GM18519 (cell line): ENCODE measurements around the gene MOG.

Experiments used
- ATAC-seq: cut with Tn5 transposase; IDR thresholded peaks from one replicate; pipeline ENCODE4 v1.9.1; 2021; ENCODE audit warnings: mild to moderate bottlenecking, moderate library complexity; ENCODE audit not compliant: unreplicated experiment, low FRiP score

Gene MOG

GRCh38 chr6:29656798-29657197, at the start of gene MOG:
Gene MOG, plus strand, starts transcription at chr6:29657092. Its CDS starts 118 bp downstream, at chr6:29657210.
- ATAC-seq = no peak

DNA sequence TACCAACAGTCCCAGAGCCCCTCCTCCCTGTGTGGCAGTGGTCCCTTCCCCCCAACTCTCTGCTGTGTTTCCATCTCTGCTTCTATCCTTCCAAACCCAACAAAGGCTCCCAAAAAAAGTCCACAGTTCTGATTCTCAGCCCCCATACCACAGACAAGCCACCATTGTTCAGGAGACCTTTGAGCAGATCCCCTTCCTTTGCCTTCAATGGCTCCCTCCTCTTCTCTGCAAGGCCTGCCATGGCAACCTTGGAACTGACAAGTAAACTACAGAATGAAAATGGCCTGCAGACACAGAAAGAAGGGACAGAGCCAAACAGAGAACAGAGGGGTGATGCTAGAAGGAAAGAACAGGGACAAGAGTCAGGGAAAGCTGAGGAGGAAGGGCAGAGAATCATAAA, 48.8 kb upstream of the MOG start:
- ATAC-seq = no peak

GRCh38 chr6:29610540-29610939, 46.4 kb upstream of the MOG start:
- no peak for ATAC-seq

GRCh38 chr6:29611426-29611825, 45.5 kb upstream of the MOG start:
- no peak for ATAC-seq

- no peak for ATAC-seq
Measured at GRCh38 chr6:29617782-29618554, 38.9 kb upstream of the MOG start.

- no peak for ATAC-seq
Measured at GRCh38 chr6:29619578-29620160, 37.2 kb upstream of the MOG start.

DNA sequence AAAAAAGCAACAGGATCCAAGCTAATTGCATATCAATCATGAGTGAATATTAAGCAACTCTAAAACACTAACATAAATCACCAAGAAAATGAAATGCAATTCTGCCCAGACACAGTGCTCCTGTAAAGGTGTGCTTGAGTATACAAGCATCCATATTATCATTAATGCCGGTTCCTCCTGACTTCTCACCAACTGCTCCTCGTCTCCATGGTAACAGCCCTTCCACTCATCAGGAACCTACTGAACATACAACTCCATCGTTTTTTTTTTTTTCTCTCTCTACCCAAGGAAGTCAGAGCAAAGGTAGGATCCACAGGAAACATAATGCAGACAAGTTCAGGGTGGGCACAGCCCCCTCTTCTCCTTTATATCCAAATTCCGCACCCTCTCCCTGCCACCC, 36.3 kb upstream of the MOG start:
- ATAC-seq = no peak

DNA sequence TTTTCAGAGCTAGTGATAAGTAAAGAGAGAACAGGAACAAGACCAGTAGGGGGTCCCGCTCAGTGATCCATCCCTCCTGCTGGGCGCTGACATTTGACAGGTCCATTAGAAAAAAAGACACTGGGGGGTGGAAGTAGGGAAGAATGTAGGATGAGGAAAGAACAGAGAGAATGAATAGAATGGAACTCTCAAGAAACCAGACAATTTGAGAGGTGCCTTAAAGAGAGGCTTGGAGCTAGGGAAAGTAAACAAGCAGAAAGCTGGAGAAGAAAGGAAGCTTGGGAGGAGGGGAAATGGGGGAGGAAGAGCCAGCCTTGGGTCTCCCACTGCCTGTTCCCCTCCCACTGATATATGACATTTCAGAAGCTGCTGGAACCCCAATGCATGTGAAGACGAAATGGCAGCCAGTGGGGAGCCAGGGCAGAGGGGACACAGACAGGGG, 32.4 kb upstream of the MOG start:
- ATAC-seq = no peak

GRCh38 chr6:29625337-29625930, 31.5 kb upstream of the MOG start:
- ATAC-seq = no peak

DNA sequence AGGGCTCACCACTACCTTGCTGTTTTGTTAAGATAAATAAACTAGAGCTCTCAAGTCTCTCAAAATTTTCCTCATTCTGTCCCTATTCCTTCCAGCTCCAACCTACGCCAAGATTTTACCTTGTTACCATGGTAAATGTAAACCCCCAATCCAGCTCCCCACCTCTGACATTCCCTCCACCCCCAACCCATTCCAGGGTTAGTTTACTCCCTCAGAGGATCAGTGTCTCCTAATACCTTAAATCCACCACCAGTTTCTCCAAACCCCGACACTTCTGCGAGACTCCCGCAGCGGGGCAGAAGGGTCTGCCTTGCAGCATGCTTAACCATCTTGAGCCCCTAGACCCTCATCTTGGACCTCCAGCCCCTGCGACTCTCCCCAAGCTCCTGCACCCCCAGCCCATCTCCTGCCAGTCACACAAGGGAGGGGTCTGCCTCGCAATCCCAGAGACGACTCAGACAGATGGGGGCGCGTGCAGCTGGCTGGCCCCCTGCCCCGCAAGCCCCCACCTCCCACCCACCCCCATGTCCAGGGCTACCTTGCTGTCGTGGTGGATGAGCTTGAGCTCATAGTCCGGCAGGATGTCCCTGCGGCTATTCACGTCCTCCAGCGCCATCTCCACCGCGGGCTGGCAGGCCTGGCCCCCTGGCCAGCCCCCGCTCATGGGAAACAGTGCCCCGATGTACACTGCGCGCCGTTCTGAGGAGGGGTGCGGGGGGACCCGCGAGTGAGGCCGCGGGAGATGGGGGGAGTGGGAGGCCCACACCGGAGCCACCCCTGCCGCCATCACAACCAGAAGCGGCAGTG, 29.7 kb upstream of the MOG start:
- ATAC-seq = no peak

DNA sequence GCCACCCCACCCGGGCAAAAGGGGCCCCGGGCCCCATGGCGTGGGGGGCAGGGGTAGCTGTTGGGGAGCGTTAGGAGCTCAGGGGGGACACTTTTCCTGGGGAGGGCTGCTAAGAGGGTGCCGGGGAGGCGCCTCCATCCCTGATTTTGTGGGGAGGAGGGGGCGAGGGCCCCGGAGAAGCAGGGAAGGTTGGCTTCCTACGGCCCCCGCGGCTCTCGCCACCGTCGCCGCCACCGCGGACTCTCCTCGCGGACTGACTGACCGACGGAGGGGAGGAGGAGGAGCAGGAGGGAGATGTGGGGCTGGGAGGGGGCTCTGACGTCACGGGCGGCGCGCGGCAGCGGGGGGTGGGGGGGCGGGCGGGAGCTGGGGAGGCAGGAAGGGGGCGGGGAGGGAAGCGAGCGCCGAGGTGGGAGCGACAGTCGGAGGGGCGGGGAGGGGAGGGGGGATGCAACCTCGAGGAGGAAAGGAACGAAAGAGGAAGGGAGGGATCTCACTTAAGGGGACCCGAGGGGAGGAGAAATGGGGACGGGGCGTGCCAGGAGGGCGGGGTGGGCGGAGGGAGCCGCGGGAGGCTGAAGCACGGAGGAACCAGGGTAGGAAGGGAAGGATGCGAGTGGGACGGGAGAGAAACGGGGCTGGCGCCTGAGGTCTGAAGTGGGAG, 29.0 kb upstream of the MOG start:
- no peak for ATAC-seq

DNA sequence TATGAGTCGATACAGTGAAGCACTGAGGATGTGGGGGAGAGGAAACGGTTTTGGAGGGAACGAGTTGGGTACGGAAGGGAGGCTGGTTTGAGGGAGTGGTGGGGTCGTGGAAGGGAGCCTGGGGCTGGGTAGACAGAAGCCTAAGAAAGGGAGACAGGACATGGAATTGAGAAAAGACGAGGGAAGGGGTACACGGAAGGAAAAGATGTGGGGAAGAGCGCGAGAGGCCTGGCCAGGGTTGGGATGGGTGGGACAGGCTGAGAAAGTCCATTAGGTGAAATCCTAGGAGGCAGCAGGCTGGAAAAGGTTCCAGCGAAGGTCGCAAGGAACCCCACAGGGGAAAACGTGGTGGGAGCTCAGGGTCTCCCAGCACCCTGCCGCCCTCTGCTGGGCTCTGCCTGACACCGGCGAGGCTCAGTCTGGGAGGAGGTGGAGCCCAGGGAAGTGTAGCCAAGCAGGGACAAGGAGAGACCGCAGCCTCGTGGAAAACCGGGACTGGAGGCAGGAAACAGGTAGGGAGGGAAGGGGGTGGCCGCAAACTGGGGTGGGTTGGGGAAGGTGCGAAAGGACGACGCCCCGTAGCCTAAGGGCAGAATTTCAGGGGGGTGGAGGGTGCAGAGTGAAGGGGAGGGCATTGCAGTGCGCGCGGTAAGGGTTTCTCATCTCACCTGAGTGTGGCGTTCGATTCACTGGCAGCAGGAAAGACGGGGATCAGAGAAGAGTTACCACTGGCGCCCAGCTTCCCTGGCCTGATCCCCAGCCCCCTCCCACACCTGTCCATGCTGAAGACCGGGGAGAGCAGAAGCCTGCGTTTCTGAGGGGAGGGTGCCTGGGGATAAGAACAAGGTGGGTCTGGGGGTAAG, 28.2 kb upstream of the MOG start:
- no peak for ATAC-seq

GRCh38 chr6:29629571-29629970, 27.3 kb upstream of the MOG start:
- no peak for ATAC-seq

- no peak for ATAC-seq
Measured at GRCh38 chr6:29630315-29630714, 26.6 kb upstream of the MOG start.

- no peak for ATAC-seq
Measured at GRCh38 chr6:29631209-29631810, 25.6 kb upstream of the MOG start.

DNA sequence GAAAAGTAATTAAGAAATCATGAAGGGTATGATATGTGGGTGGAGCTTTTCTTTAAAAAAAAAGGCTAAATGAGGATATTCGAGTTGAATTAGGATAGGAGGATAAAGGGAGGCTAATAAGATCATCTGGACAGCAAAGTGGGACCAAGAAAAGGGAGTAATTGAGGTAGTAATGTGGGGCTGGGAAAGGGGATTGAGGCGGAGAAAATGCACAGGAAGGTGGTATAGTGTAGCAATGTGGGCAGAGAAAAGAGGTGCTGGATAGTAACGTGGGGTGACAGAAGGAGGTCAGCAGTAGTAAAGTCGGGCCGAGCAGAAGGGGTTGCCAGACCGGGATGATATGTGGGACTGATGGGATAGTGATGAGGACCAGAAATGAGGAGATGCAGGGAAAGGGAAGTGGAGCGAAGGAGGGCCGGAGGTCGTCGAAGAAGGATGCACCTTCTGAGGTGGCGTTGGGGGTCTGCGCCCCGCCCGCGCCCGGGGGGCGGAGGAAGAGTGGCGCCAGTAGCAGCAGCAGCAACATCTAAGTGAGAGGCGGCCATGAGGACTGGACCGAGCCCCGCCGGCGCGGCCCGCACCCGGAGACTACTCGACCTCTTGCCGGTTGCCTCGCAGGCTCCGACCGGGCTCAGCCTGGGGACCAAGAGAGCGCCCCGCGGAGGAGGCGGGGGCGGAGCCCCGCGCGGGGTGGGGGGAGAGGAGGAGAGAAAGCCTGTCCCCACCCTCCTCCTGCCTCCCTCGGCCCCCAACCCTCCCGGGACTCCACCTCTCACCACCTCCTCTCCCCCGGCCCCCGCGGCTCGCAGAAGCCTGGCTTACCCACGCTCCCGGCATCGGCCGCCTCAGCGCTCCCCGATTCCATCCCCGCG, 24.8 kb upstream of the MOG start:
- no peak for ATAC-seq

DNA sequence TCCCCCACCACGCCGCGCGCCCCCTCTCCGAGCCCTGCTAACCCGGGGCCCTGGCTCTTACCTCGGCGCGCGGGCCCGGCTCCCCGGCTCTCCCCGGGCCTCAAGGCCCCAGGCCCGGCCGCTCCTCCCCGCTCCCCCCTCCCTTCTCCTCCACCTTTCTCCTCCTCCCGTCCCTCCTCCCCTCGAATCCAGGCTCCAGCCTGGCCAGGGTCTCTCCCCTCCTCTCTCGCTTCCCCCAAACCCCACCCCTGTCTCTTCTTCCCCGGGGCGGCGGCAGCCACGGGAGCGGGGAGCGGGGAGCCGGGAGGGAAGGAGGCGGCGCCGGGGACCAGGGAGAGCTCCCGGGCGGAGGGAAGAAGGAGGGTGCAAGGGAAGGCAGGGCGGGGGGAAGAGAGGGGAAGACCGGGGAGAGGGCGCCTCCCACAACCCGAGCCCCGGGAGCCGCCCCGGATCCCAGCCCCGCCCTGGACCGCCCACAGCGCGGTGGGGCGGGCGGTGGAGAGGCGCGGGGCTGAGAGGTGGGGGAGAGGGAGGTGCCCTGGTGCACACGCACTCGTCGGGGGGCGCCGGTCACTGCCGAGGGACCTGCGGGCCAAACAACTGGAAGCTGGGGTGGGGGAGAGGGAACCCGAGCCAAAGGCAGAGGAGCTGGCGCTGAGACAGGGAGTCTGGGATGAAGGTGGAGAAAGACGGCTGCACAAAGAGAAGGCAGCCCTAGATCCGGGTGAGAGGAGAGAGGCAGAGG, 23.9 kb upstream of the MOG start, which contains the start of gene GABBR1:
GABBR1 (minus strand) TSS at position 395 of the 745 bp plus-strand sequence. CDS start 798 bp downstream, outside the sequence.
- ATAC-seq = no peak
